Measurements from ENCODE around the gene GRM7. TPM values are rescaled to one million over a fixed set of nuclear protein-coding genes. Genes with fewer than 3 reads are reported as not detected.

GRM7 gene
- total and polyA plus RNA-seq, 9 of the 15 experiments (the other 6 are each of a cell fraction or from before 2014, with no cell fraction given) = not detected

GRCh38 chr3:7545334-7545733 lies 684.4 kb downstream of the GRM7 start:
- no peaks in the 10 kb centered on the region for H3K27me3 ChIP-seq (ENCODE audit: control insufficient read depth in 2 of 2, insufficient read depth in 2 of 2, low read length in 2 of 2)
- no peak for FAIRE-seq
- intact Hi-C loops (cut with micrococcal nuclease) = no loop called here
- 6% methylated on average over 3 of the region's 3 CpGs for WGBS (ENCODE audit: insufficient coverage, low coverage, missing lambda C conversion rate)
- CTCF ChIA-PET (ENCODE audit: low intra/inter-chr PET ratio) = no interaction called here
- H3K4me2 ChIP-seq (ENCODE audit: insufficient read depth, low read length) = no peak overlapping the region
- in situ Hi-C loops (cut with MboI) = no loop called here
- DNase-seq (ENCODE audit: extremely low read depth in 1 of 4, low spot score in 3 of 4) = no peak
- no peaks in the 10 kb centered on the region for H3K4me1 ChIP-seq (replicated peaks in 1 of 2; ENCODE audit: control insufficient read depth in 2 of 2, insufficient read depth in 2 of 2, low read length in 2 of 2)
- BruUV-seq (replicated peaks) = no TSS peak
- H3K36me3 ChIP-seq (ENCODE audit: control insufficient read depth, insufficient read depth, low read length) = no peaks in the 10 kb centered on the region
- no peak overlapping the region for H2AFZ ChIP-seq (ENCODE audit: low read depth, low read length)
- H3K9me3 ChIP-seq (replicated peaks; ENCODE audit: control insufficient read depth, insufficient read depth, low read depth, low read length) = no peaks in the 10 kb centered on the region; the same call in 1 of the 2 replicates
- no peak overlapping the region for H3K27ac ChIP-seq (ENCODE audit: extremely low read depth, low read depth, low read length)
- H4K20me1 ChIP-seq (replicated peaks; ENCODE audit: control insufficient read depth, insufficient read depth, low read length) = no peaks in the 10 kb centered on the region
- TF ChIP-seq PATZ1 (CRISPR knock-in tag; IDR thresholded peaks at IDR 0.05; ENCODE audit: borderline replicate concordance) (no peak), RNF219 (CRISPR knock-in tag; IDR thresholded peaks at IDR 0.05) (no peak), ZC3H4 (CRISPR knock-in tag; IDR thresholded peaks at IDR 0.05; ENCODE audit: borderline replicate concordance) (no peak), ILF3 (IDR thresholded peaks at IDR 0.05; ENCODE audit: borderline replicate concordance) (no peak)
- H3K9ac ChIP-seq (ENCODE audit: insufficient read depth in 1 of 2, low read depth in 2 of 2, low read length in 2 of 2) = no peak overlapping the region
- H3K79me2 ChIP-seq (ENCODE audit: control insufficient read depth, insufficient read depth, low read length) = no peaks in the 10 kb centered on the region
- no peak overlapping the region for H3K4me3 ChIP-seq
- H3K9me1 ChIP-seq (ENCODE audit: control insufficient read depth, insufficient read depth, low read length) = no peaks in the 10 kb centered on the region
- no peak for ATAC-seq
- POLR2A ChIA-PET = no interaction called here

All from K562 (cell line).